NCI-H510A (cell line): Measurements from ENCODE around the gene PDK4.
"Not testable (repeated sequence)": the region's sequence is repeated elsewhere in the genome, so short reads cannot be mapped to it uniquely, and the experiment has no call there.

Experiments used
- DNase-seq: peaks from one replicate; lab custom pipeline; 2025; lab: John Stamatoyannopoulos, UW

Gene PDK4

GRCh38 chr7:95569720-95570119 lies 26.6 kb downstream of the PDK4 start:
- no peak for DNase-seq

GRCh38 chr7:95560674-95561073 lies 35.6 kb downstream of the PDK4 start:
- DNase-seq = no peak

GRCh38 chr7:95558864-95559263 lies 37.5 kb downstream of the PDK4 start:
- no peak for DNase-seq

GRCh38 chr7:95556777-95557176 lies 39.5 kb downstream of the PDK4 start:
- no peak for DNase-seq

- no peak for DNase-seq
These were observed 42.4 kb downstream of the PDK4 start for GRCh38 chr7:95553939-95554338.

- not testable (repeated sequence) for DNase-seq
These were observed 44.0 kb downstream of the PDK4 start for GRCh38 chr7:95552010-95552926.

GRCh38 chr7:95550546-95550945 lies 45.8 kb downstream of the PDK4 start:
- DNase-seq = no peak

- no peak for DNase-seq
These were observed 46.3 kb downstream of the PDK4 start for GRCh38 chr7:95549818-95550529.

GRCh38 chr7:95547361-95548348 lies 48.7 kb downstream of the PDK4 start:
- DNase-seq = no peak

- no peak for DNase-seq
These were observed 49.7 kb downstream of the PDK4 start for GRCh38 chr7:95546647-95547046.

GRCh38 chr7:95545673-95546072 lies 50.6 kb downstream of the PDK4 start:
- DNase-seq = no peak

- DNase-seq = no peak
These were observed 51.2 kb downstream of the PDK4 start for GRCh38 chr7:95545007-95545615.

GRCh38 chr7:95544171-95544570 lies 52.1 kb downstream of the PDK4 start:
- DNase-seq = no peak

- DNase-seq = no peak
These were observed 53.0 kb downstream of the PDK4 start for GRCh38 chr7:95543312-95543711.

- DNase-seq = no peak
These were observed 56.0 kb downstream of the PDK4 start for GRCh38 chr7:95540366-95540765.

GRCh38 chr7:95539426-95539825 lies 56.9 kb downstream of the PDK4 start:
- no peak for DNase-seq

- no peak for DNase-seq
These were observed 58.8 kb downstream of the PDK4 start for GRCh38 chr7:95537468-95537867.

GRCh38 chr7:95536656-95537311 lies 59.5 kb downstream of the PDK4 start:
- DNase-seq = no peak

- DNase-seq = no peak
These were observed 60.7 kb downstream of the PDK4 start for GRCh38 chr7:95535662-95536061.

- no peak for DNase-seq
These were observed 61.5 kb downstream of the PDK4 start for GRCh38 chr7:95534796-95535195.
